Measurements from ENCODE around the gene TSTD1. TPM values are rescaled to one million over a fixed set of nuclear protein-coding genes. Genes with fewer than 3 reads are reported as not detected.

TSTD1 gene
- total and polyA plus RNA-seq, 2 experiments from 2014 or later: 94.9 to 244 TPM

- TF ChIP-seq REST (IDR thresholded peaks at IDR 0.05; ENCODE audit: unreplicated experiment) (no peak), JUNB (IDR thresholded peaks at IDR 0.05; ENCODE audit: unreplicated experiment) (no peak), CTCF (conservative IDR thresholded peaks at IDR 0.05; ENCODE audit: low read depth in 2 of 2) (no peak), NANOG (IDR thresholded peaks at IDR 0.05; ENCODE audit: borderline replicate concordance) (no peak)
Measured at GRCh38 chr1:161013131-161013487, 25.7 kb downstream of the TSTD1 start (continued).

- Histone ChIP-seq H3F3A (replicated peaks; ENCODE audit: low read depth) (peaks cover 11% of the 10 kb centered on the region), H3K4me1 (ENCODE audit: insufficient read depth) (peaks cover 49% of the 10 kb centered on the region), H3K27ac (ENCODE audit: low read depth) (peak overlapping the region; percentile 87; the same call in 1 of the 2 replicates), H3K9me2 (ENCODE audit: insufficient read depth) (no peaks in the 10 kb centered on the region), H3K36me3 (ENCODE audit: insufficient read depth) (no peaks in the 10 kb centered on the region; the same call in none of the 2 replicates), H3K4me2 (peak overlapping the region; percentile 78; the same call in 1 of the 2 replicates), H3K79me2 (replicated peaks; ENCODE audit: insufficient read depth) (peaks cover 100% of the 10 kb centered on the region), H2AFZ (no peak overlapping the region), H3K4me3 (no peak overlapping the region), H4K20me1 (replicated peaks; ENCODE audit: insufficient read depth) (peaks cover 59% of the 10 kb centered on the region), H3K27me3 (ENCODE audit: insufficient read depth) (no peaks in the 10 kb centered on the region)
- Mint-ChIP-seq H3K36me3 (ENCODE audit: low read depth) (peaks cover 37% of the 10 kb centered on the region), H3K4me3 (no peak overlapping the region), H3K4me1 (peaks cover 42% of the 10 kb centered on the region), H3K27me3 (ENCODE audit: insufficient read depth, low read depth, poor library complexity) (no peaks in the 10 kb centered on the region), H3K9me3 (no peaks in the 10 kb centered on the region), H3K27ac (0 out of 2 replicates have a peak overlapping the region, but pooled peaks have one; percentile 85)
- ATAC-seq: no peak
- DNase-seq (ENCODE audit: low spot score): no peak
- TF ChIP-seq ZNF331 (CRISPR knock-in tag; IDR thresholded peaks at IDR 0.05; ENCODE audit: low read depth) (no peak), STAT1 (IDR thresholded peaks at IDR 0.05; ENCODE audit: unreplicated experiment) (no peak), JUNB (IDR thresholded peaks at IDR 0.05; ENCODE audit: unreplicated experiment) (no peak), ZNF462 (CRISPR knock-in tag; IDR thresholded peaks at IDR 0.05) (no peak), POLR2AphosphoS5 (IDR thresholded peaks at IDR 0.05; ENCODE audit: low read depth) (no peak), ETS1 (IDR thresholded peaks at IDR 0.05) (no peak), EZH2phosphoT487 (IDR thresholded peaks at IDR 0.05; ENCODE audit: unreplicated experiment) (no peak), CREB1 (CRISPR knock-in tag; IDR thresholded peaks at IDR 0.05; ENCODE audit: low read depth) (no peak)
Measured at GRCh38 chr1:161012420-161012819, 26.3 kb downstream of the TSTD1 start.
